NOMO-1 (cell line): Measurements from ENCODE around the gene MCL1.
"Not testable (repeated sequence)": the region's sequence is repeated elsewhere in the genome, so short reads cannot be mapped to it uniquely, and the experiment has no call there.

ENCODE experiments used
- DNase-seq, 2 experiments: peaks; one replicate each; lab custom pipeline; 2025; ENCODE audit not compliant: unreplicated experiment in 2 of 2; lab: John Stamatoyannopoulos, UW

The MCL1 gene

GRCh38 chr1:150573648-150574071, 5.8 kb downstream of the MCL1 start:
- DNase-seq, result not testable (repeated sequence)

- DNase-seq, result no peak
Observed at GRCh38 chr1:150572918-150573647, 6.3 kb downstream of the MCL1 start.

DNA sequence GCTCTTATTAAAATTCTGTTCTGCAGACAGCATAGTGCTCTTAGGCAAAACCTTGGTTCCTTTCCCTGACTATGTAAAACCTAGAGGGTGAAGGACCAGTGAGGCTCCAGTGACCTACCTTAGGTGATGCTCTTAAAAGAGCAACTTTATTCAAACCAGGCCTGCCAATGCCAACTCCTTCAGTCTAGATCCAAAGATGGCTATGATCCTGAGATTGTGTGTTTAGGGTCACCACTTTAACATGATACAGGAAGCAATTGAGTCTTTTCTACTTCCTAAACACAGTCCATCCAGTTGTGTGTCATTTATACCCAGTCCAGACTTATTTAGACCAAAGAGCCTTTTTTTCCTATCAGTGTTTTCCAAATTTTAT, 10.8 kb downstream of the MCL1 start:
- no peak for DNase-seq

GRCh38 chr1:150567717-150568593, 11.5 kb downstream of the MCL1 start:
- DNase-seq, result no peak

- no peak for DNase-seq
Observed at GRCh38 chr1:150567341-150567716, 12.1 kb downstream of the MCL1 start.

- no peak for DNase-seq
Observed at GRCh38 chr1:150566589-150567340, 12.6 kb downstream of the MCL1 start.

DNA sequence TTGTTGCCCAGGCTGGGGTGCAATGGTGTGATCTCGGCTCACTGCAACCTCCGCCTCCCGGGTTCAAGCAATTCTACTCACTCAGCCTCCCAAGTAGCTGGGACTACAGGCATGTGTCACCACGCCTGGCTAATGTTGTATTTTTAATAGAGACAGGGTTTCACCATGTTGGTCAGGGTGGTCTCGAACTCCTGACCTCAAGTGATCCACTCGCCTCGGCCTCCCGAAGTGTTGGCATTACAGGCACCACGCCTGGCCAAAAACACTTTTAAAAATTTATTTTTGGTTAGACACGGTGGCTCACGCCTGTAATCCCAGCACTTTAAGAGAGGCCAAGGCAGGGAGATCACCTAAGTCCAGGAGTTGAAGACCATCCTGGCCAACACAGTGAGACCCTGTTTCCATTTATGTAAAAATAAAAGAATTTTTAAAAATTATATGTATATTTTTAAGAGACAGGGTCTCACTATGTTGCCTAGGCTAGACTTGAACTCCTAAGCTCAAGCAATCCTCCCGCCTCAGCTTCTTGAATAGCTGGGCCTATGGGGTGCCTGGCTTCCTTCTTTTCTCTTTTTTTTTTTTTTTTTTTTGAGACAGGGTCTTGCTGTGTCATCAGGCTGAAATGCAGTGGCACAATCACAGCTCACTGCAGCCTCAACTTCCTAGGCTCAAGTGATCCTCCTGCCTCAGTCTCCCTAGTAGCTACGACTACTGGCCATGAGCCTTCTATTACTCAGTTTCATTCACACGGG, 14.0 kb downstream of the MCL1 start:
- DNase-seq, result not testable (repeated sequence)

- DNase-seq, result no peak
Observed at GRCh38 chr1:150564051-150564991, 15.1 kb downstream of the MCL1 start.

- DNase-seq, result no peak
Observed at GRCh38 chr1:150563340-150564038, 15.9 kb downstream of the MCL1 start.

DNA sequence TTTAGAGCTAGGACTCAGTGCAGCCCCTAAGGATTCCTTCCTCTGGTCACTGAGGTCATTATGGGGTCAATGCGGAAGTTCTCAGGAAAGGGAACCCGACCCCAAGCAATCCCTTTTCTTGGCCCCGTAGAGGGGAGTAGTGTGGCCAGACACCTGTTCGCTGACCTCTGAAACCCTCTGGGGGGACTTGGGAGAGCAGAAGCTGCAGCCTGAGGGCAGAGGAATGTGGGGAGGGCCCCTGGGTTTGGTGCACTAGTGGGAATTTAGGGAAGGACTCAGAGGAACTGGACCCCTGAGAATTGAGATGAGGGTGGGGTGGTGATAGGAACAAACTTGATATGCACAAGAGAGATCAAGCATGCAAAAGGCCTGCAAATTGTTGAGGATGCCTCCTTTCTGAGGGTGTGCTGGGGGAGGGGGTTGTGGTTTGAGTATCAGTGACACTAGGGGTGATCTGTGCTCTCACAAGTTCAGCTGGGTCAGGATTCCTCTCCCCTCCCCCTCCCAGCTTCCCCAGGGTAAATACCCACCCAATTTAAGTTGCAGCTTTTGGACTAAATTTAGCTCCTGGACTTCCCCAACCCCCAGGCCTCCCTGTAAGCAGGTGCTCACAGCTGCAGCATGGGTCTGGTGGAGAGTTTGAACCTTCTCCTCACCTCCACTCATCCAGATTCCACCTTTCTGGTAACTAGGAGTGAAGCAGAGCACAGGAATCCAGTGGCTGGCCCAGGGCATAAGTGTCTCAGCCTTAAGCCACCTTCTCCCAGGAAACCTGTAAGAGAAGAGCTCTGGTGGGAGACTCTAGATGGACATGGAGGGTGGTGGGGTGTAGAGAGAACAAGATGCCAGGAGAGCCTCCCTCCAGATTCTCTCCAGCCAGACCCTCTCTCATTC, 16.7 kb downstream of the MCL1 start:
- peak in 1 of 2 experiments; percentile 48 for DNase-seq

GRCh38 chr1:150561974-150562445, 17.4 kb downstream of the MCL1 start:
- peak in 1 of 2 experiments; percentile 42 for DNase-seq

DNA sequence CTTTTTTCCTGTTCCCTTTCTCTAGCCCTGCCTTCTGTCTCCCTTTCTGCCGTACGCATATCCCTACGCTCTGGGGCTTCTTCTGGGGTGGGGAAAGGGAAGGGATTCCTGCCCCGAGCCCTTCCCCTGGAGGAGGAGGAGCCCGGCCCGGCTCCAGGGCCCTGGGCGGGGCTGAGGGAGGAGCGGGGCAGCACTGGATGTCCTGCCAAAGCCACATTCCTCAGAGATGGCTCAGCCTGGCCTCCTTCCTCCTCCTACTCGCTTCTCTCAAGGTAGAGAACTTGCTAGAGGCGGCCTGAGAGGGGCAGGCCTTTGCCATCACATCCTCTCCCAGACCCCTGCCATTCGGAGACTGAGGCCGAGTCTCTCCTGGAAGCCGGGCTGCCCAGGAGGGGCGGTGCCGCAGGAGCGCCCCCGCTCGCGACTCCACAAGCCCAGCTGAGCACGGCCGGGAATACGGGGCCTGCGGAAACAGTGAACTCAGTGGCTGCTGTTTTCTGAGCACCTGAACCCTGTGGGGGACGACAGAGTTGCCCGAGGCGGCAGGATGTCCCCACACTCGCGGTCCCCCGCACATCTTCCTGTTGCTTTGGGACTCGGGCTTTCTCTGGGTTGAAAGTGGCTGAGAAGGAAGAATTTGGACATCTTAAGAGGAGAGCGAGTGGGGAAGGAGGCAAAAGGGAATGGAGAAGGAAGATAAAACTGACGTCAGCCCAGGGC, 18.0 kb downstream of the MCL1 start:
- peak in 1 of 2 experiments; percentile 22 for DNase-seq

- peak; percentile 81 to 87 for DNase-seq
Observed at GRCh38 chr1:150560576-150561253, 18.7 kb downstream of the MCL1 start.

GRCh38 chr1:150560011-150560438, 19.4 kb downstream of the MCL1 start:
- peak; percentile 29 to 36 for DNase-seq

- DNase-seq, result no peak
Observed at GRCh38 chr1:150559656-150560010, 19.8 kb downstream of the MCL1 start.
